Epidermal melanocyte (primary cell): ENCODE data around the gene PDZD8.
"Not testable (repeated sequence)": the region's sequence is repeated elsewhere in the genome, so short reads cannot be mapped to it uniquely, and the experiment has no call there.

Source experiments
- DNase-seq: peaks from one replicate; pipeline ENCODE4 v3.0.0; 2011; ENCODE audit warnings: low spot score; ENCODE audit not compliant: insufficient read length

The PDZD8 gene

DNA sequence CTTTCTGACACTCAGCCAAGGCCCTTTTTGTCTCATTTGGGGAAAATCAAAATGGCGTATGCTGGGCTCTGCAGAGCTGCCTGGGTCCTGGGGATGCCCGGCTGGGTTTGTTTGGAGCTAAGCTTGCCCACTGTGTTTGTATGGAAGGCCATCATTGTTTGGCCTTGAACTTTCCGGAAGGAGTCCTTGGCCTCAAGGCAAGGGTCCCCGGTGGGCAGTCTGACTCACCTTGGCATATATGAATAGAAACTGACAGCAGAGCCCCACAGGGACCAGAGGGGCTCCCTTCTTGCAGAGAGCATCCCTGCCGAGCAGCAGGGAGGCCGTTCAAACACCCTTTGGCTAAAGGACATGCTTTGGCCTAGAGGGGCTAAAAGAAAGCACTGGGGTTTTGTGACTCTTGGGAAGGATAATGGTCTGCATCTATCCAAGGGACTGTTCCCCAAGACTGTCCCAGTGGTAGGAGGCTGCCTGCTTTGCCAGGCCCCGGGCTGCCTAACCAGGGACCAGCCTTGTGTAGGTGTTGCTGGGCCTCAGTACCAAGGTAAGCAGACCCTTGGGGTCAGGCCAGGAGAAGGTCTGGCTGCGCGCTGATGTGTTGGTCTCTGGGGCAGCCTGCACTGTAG is 119.3 kb downstream of the PDZD8 start:
- no peak for DNase-seq

DNA sequence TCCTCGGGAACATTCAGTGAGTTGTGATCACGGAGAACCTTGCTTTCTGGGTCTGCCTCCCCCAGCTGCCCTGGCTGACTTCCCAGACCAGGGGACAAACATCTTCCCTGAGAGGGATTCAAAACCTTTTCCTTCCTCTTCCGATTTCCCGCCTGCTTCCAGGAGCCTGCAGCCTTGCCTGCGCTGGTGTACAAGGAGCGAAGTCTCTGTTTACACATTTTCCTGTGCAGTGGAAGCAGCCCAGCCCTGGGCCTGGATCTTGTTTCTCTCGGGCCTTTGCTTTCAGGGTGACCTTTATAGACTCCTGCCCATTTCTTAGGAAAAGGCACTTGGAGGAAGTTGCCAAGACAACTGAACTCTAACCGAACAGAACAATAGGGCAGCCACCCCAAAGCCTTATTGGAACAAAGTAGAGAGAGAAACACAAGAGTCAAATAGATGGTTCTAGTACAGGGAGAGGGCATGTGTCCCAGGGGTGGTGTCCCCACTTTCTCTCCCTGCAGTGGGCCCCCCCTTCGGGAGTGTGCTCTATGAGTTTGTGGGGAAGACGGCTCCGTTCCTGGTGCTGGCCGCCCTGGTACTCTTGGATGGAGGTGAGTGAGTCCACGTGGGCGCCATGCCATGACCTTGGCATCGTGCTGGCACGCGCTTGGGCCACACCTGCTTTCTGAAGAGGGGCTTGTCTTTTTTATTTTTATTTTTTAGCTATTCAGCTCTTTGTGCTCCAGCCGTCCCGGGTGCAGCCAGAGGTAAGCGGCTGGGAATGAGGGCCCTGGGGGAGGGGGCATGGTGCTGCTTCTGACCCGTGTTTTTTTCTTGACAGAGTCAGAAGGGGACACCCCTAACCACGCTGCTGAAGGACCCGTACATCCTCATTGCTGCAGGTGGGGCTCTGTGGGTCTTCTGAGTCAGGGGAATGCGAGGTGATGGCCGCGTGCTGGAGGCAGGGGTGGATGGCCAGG is 120.2 kb downstream of the PDZD8 start:
- no peak for DNase-seq

DNA sequence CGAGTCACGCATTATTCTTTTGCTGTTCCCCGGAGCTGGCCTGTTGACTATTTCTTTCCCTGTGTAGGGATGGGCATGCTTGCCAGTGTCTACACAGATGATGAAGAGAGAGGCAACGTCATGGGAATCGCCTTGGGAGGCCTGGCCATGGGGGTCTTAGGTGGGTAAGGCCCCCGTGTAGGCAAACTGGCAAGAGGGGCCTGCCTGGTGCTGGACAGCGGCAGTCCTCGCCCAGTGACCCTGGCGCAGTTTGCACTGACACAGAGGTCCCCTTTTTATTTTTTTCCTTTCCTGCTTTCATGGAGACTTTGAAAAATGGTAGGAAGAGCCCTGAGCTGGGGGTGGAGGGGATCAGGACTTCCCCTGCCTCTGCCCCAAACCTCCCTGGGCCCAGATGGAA is 120.9 kb downstream of the PDZD8 start:
- no peak for DNase-seq

DNA sequence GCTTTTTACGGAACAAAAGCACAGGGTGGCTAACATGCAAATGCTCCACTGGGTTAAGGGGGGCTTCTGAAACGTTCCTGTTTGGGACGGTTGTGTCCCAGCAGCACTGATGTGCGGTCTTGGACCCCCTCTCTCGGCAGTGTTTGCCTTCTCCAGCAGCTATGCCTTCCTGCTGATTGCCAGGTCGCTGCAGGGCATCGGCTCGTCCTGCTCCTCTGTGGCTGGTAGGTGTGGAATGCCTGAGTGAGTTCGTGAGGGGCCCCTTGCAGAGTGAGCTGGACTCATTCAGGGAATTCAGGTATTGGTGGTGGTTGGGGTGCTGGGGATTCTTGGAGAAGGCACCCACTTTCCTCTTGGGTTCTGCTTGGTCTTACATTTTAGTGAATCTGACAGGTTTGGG is 121.3 kb downstream of the PDZD8 start:
- no peak for DNase-seq

DNA sequence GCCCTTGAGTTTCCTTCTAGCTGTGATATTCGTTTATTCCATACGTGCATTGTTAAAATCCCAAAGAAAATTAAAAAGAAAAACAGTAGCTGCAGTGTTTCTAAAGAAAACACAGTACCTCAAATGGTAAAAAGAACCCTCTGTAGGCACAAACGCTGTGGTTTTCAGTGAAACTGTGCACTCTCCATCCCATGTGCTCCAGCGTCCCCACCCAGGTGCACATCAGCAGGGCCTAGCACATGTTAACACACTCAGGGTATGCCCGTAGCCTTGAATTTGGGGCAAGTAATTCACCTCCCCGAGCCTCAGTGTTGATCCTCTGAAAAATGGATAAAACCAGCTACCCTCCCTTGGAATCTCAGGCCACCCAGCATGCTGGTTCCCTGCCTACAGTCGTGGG is 124.8 kb downstream of the PDZD8 start:
- no peak for DNase-seq

DNA sequence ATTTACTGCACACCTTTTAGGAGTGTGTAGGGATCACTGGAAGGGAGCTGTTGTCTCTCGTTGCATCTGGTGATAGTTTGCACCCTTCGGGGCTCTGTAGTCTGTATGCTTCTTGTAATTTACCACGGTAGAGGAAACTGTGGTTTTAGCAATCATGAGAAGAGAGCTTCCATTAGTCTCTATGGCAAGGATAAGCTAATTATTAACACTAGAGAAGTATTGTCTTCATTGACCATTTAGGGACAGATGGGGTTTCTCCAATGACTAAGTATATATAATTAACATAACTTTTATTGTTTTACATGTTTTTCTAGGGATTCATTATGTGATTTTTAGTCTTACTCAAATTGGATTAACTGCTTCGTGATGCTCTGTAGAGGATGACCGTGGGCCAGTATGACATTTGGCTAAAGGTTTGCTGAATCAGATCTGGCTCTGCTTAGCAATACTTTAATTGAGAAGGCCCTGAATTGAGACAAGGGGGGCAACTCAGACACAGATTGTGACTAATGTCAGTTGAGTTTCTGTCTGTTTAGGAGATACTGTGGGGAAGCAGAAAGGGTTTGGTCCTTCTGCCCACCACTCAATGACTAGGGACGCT is 125.6 kb downstream of the PDZD8 start:
- no peak for DNase-seq

DNA sequence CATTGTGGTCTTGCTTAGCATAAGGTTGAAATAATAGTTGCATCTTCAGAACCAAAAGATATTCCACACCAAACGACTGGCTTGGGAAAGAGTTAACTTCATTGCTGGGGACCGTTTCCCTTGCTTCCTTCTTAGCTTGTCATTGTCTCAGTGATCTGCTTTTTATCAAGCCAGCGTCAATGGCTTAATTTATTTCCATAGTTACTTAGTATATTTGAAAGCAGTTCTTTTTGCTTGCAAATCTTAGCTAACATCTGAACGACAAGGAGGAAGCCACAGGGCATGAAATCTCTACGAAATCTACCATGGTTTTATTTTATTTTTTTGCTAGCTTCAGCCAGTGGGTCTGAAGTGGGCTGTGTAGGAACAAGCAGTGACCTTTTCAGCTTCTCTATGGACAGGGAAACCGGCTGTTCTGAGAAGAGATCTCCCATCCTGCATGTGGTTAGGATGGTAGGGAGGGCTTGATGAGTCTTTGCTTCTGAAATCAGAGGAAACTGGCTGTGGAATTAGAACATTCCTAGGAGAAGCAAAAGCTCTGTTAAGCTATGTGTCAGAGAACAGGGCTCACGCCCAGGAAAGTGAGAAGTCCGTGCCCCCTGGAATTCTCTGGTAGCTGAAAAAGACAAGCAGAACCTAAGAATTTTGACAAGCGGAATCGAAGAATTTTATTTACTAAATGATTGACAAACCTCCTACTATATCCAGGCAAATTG is 126.3 kb downstream of the PDZD8 start:
- no peak for DNase-seq

DNA sequence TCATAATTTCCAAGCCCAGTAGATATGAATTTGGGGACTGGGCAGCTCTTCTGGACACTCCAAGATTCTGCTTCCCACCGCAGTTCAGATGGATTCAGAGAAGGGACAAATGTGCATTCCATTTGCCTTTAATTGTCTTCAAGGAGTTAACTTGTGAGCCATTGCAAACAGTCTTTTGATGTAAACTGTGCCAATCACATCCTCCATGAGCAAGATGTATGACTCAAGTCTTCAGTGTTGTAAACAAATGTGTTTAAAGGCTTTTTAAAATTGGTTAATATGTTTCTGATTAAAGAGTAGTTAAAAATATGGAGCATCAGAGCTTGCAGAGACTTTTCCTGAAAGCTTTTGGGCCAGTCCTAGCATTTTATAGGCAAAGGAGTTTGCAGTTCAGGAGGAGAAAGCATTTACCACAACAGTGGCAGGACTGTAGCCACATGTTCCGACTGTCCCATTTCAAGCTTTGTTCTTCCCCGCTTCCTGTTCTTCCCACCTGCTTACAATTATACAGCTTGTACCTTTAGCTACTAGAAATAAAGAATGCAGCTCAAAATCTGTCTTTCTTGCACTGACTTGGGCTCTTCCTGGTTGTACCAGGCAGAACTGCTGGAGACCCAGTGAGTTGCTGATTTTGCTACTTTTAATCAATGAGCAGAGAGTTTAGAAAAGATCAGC is 128.1 kb downstream of the PDZD8 start:
- no peak for DNase-seq

DNA sequence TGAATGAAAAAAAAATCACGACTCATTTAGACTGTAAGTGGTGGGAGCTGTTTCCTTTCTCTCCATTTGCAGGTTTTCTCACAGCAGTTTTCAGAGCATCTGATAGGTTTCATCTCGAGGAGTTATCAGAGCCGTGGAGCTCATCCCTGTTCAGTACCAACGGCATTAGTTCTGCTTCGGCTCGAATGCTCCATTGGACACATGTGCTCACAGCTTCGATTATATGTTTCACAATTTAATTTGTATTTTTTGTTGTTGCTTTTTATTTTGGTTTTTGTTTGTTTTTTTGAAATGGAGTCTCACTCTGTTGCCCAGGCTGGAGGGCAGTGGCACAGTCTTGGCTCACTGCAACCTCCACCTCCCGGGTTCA is 132.8 kb downstream of the PDZD8 start:
- no peak for DNase-seq

DNA sequence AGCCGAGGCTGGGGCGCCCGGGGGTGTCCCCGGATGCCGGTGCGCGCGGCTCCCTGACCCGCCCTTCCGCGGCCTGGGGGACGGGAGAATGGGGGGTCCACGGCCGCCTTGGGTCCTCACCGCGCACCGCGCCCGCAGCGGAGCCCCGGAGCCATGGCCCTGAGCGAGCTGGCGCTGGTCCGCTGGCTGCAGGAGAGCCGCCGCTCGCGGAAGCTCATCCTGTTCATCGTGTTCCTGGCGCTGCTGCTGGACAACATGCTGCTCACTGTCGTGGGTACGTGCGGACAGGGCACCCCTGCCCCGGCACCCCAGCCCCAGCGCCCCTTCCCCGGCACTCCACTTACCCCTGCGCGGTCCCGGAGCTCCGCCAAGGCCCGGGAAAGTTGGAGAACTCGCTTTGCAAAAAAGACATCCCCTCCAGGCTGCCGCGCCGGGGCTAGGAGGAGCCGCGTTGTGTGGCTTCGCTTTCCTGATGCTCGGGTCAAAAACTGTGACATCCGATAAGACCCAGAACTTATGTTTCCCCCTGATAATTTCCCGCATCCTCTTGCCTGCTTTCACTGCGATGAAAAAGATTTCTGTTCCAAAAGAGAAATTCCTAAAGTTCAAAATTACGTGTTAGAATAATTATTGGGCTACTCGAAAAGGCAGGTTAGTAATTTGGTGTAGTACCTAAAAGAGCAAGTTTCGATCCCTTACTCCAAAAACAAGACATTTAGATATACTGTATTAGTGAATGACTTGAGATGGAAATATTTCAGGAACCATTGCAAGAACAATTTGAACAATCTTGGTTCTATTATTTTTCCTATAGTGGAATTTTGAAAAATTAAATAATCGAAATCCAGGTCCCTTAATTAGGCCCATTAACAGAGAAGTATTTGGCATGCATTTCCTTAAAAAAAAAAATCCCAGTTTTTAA is 133.4 kb downstream of the PDZD8 start:
- no peak for DNase-seq

DNA sequence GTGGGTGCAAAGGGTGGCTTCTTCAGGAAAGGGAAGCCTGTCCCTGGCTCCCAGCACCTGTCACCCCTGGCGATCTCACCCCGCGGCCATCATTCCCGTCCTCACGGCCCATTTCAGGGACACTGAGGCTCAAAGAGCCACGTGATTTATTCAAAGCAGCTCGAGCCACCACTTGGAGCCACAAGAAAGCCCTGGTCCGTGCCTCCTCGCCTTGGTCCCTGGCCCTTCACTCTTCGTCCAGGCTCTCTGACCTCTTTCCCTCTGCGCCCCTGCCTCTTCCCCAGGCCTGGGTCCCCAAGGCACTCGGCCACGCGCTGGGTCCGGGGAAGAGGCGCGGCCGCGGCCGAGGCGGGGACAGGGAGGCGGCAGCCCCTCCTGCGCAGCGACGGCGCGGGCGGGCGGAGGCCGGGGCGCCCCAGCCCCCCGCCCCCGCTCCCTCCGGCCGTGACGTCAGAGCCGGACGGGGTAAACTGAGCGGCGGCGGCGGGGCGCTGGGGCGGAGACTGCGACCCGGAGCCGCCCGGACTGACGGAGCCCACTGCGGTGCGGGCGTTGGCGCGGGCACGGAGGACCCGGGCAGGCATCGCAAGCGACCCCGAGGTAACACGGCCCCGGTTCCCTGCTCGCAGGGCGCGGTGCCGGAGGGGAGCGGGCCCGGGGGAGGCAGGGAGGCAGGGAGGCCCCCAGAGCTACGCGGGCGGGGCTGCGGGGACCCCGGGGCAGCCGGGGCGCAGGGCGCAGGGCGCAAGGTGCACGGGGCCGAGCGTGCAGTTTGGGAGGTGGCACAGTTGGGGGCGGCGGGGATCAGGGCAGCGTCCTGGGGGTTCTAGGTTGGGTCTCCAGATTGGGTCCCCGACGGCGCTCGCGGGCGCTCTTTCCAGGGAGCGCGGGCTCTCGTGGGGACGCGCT is 134.4 kb downstream of the PDZD8 start, which contains the start of gene SLC18A2:
SLC18A2 (plus strand) TSS at position 494 of the 909 bp plus-strand sequence. CDS start 580 bp downstream, outside the sequence.
- no peak for DNase-seq

DNA sequence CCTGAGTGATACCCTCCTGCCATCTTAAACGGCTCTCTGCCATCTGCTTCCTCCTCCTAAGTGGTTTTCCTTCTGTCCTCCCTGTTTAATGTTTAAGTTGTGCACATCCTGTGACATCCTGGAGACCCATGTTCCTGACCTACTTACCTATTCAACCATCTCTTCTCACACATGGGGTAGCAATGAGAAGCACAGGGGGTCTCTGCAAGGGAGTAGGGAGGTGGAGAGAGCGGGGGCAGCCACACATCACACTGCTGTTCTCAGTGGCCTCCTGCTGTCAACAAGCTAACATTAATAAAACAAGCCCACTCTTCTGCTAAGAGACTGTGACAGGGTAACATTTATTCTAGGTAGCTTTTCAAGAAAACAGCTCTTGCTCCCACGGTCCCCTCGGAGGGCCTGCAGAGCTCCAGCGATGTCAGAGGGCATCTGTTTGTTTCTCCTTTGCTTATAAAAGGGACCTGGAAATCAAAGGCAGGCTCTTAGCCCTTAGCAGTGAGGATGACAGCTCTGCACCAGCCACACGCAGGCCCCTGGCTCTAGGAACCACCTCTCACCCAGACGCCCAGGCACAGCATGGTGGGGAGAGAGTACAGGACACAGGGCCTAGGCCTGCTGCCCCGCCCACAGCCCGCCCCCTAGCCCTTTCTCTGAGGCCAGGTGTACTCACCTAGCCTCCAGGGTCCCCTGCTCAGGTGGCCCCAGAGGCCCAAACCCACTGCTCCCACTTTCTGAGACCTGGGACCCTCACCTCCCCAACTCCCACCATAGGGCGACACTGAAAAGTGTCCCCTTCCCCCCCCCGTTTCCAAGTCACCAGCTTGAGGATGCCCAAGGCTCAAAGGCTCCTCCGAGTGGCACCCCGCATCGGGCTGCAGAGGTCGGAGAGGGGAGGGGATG is 135.3 kb downstream of the PDZD8 start:
- DNase-seq: no peak

DNA sequence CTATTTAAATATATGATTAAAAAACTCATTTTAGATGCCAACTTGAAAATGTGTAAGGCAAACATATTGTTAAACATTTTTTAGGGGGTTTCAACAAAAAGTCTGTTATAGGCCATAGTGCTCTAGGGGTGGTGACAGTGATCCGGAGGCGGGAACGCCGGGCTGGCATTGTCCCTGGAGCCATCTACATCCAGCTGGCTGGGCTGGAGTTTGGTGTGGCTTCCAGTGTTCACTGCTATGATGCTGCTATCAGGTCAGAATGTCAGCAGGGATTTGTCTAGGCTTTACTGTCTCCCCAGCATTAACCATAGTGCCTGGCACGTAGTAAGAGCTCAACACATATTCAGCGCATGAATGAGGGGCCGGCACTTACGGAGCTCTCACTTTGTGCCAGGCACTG is 136.2 kb downstream of the PDZD8 start:
- DNase-seq: no peak

DNA sequence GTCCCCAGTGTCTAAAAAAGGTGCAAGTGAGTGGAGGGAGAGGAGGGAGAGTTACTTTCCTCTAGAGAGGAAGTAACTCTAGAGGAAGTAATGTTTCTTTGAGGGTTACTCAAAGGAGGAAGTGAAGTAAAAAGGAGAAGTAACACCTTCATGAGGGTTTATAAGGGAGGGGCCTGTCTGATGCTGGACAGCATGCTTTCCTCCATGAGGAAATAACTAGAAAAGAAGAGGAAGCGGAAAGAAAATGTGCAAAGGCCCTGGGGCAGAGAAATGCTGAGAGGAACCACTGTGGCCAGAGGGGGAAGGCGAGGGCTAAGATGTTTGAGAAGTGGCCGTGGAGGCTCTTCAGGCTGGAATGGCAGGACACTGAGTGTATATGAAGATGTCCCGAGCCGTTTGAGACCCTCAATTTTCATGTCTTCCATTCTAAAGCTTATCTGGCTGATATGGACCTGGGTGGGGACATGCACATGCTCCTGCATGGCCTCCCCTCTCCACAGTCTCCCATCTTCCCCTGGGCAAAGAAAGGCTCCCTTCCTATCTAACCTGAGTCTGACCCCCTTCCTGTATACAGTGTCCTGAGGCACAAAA is 137.7 kb downstream of the PDZD8 start:
- no peak for DNase-seq

DNA sequence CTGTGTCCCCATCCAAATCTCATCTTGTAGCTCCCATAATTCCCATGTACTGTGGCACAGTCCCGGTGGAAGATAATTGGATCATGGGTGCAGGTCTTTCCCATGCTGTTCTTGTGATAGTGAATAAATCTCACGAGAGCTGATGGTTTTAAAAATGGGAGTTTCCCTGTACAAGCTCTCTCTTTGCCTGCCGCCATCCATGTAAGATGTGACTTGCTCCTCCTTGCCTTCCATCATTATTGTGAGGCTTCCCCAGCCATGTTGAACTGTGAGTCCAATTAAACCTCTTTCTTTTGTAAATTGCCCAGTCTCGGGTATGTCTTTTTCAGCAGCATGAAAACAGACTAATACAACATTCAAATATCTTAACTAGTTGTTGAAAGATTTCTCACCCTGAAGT is 145.1 kb downstream of the PDZD8 start:
- not testable (repeated sequence) for DNase-seq

DNA sequence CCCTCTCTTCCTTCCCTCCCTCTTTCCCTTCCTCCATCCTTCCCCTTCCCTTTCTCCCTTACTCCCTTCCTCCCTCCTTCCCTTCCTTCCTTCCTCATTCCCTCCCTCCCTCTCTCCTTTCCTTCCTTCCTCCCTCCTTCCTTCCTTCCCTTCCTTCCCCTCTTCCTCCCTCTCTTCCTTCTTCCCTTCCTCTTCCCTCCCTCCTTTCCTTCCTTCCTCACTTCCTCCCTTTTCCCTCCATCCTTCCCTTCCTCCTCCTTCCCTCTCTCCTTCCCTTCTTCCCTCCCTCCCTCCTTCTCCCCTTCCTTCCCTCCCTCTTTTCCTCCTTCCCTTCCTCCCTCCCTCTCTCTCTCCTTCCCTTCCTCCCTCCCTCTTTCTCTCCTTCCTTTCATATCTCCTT is 147.0 kb downstream of the PDZD8 start:
- no peak for DNase-seq
